UCSD-AML1 (cell line): ENCODE measurements around the gene ADAM19.

Experiments used
- DNase-seq: peaks from one replicate; lab custom pipeline; 2025; ENCODE audit not compliant: unreplicated experiment; lab: John Stamatoyannopoulos, UW

The ADAM19 gene

GRCh38 chr5:157594675-157595459 is 19.3 kb upstream of the ADAM19 start:
- no peak for DNase-seq

- no peak for DNase-seq
Observed at GRCh38 chr5:157594257-157594656, 18.7 kb upstream of the ADAM19 start.

- no peak for DNase-seq
Observed at GRCh38 chr5:157593052-157593757, 17.6 kb upstream of the ADAM19 start.

GRCh38 chr5:157592594-157592993 is 17.0 kb upstream of the ADAM19 start:
- DNase-seq, result no peak

- no peak for DNase-seq
Observed at GRCh38 chr5:157590478-157590877, 14.9 kb upstream of the ADAM19 start.

GRCh38 chr5:157584628-157585027 is 9.1 kb upstream of the ADAM19 start:
- DNase-seq, result no peak

- DNase-seq, result no peak
Observed at GRCh38 chr5:157582731-157583620, 7.4 kb upstream of the ADAM19 start.

- DNase-seq, result no peak
Observed at GRCh38 chr5:157581901-157582300, 6.3 kb upstream of the ADAM19 start.

GRCh38 chr5:157578079-157578780 is 2.7 kb upstream of the ADAM19 start:
- no peak for DNase-seq

- DNase-seq, result no peak
Observed at GRCh38 chr5:157576678-157577077, 1.1 kb upstream of the ADAM19 start.

GRCh38 chr5:157574456-157575380 is 857 bp downstream of the ADAM19 start:
- no peak for DNase-seq

- peak; percentile 46 for DNase-seq
Observed at GRCh38 chr5:157571357-157571827, 4.2 kb downstream of the ADAM19 start.

GRCh38 chr5:157570531-157571200 is 4.9 kb downstream of the ADAM19 start:
- DNase-seq, result no peak

- DNase-seq, result no peak
Observed at GRCh38 chr5:157568720-157569119, 6.9 kb downstream of the ADAM19 start.

- DNase-seq, result no peak
Observed at GRCh38 chr5:157568222-157568621, 7.4 kb downstream of the ADAM19 start.

- DNase-seq, result no peak
Observed at GRCh38 chr5:157566902-157567489, 8.6 kb downstream of the ADAM19 start.

- peak; percentile 34 for DNase-seq
Observed at GRCh38 chr5:157563929-157564716, 11.5 kb downstream of the ADAM19 start.

- DNase-seq, result no peak
Observed at GRCh38 chr5:157563373-157563928, 12.1 kb downstream of the ADAM19 start.
